HepG2 (cell line): Measurements from ENCODE around the gene CNTFR. TPM values are rescaled to one million over a fixed set of nuclear protein-coding genes. Genes with fewer than 3 reads are reported as not detected.

Source experiments
- ATRX ChIP-seq: sonication (generic); formaldehyde crosslinking; IDR thresholded peaks from 2 replicates; pipeline ENCODE4 v1.4.0; 2020; ENCODE audit warnings: missing genetic modification reagents, borderline replicate concordance
- FIP1L1 ChIP-seq: fragments of 200-400 bp; formaldehyde crosslinking; IDR thresholded peaks from 2 replicates; pipeline ENCODE4 v1.6.1; 2018; ENCODE audit warnings: low read depth, mild to moderate bottlenecking, low read length, moderate library complexity, borderline replicate concordance; ENCODE audit not compliant: insufficient read depth
- KAT7 ChIP-seq: IDR thresholded peaks from 2 replicates; pipeline ENCODE4 v1.6.1; 2018; ENCODE audit warnings: borderline replicate concordance, missing compliant biosample characterization
- PAX8 ChIP-seq: sonication (generic); formaldehyde crosslinking; IDR thresholded peaks from 2 replicates; pipeline ENCODE4 v1.8.0; 2022; ENCODE audit warnings: mild to moderate bottlenecking, missing genetic modification reagents, borderline replicate concordance
- PRMT3 ChIP-seq: sonication (generic); formaldehyde crosslinking; IDR thresholded peaks from 2 replicates; pipeline ENCODE4 v1.8.1; 2022; ENCODE audit warnings: low read depth, mild to moderate bottlenecking, moderate library complexity, missing genetic modification reagents, borderline replicate concordance
- RARG ChIP-seq: sonication (generic); formaldehyde crosslinking; IDR thresholded peaks from 2 replicates; pipeline ENCODE4 v1.4.0; 2020; ENCODE audit warnings: low read depth, mild to moderate bottlenecking, missing genetic modification reagents
- RBFOX2 ChIP-seq: fragments of 200-400 bp; formaldehyde crosslinking; IDR thresholded peaks from 2 replicates; pipeline ENCODE4 v1.6.1; 2017; ENCODE audit warnings: low read depth, mild to moderate bottlenecking, low read length
- TCF7 ChIP-seq: sonication (generic); IDR thresholded peaks from 2 replicates; pipeline ENCODE4 v1.6.1; 2016; ENCODE audit warnings: antibody characterized with exemption, low read depth
- ZNF230 ChIP-seq: sonication (generic); formaldehyde crosslinking; IDR thresholded peaks from 2 replicates; pipeline ENCODE4 v1.4.0; 2020; ENCODE audit warnings: mild to moderate bottlenecking, missing genetic modification reagents
- ZNF234 ChIP-seq: sonication (generic); formaldehyde crosslinking; conservative IDR thresholded peaks from 2 replicates; pipeline ENCODE4 v1.5.1; 2020; ENCODE audit warnings: mild to moderate bottlenecking, missing genetic modification reagents
- ZNF331 ChIP-seq: sonication (generic); formaldehyde crosslinking; IDR thresholded peaks from 2 replicates; pipeline ENCODE4 v1.4.0; 2020; ENCODE audit warnings: missing genetic modification reagents
- ZNF337 ChIP-seq: sonication (generic); formaldehyde crosslinking; IDR thresholded peaks from 2 replicates; pipeline ENCODE4 v1.5.1; 2020; ENCODE audit warnings: missing genetic modification reagents, low read depth, mild to moderate bottlenecking, borderline replicate concordance
- ZNF720 ChIP-seq: sonication (generic); formaldehyde crosslinking; IDR thresholded peaks from 2 replicates; pipeline ENCODE4 v1.4.0; 2020; ENCODE audit warnings: missing genetic modification reagents
- ZSCAN20 ChIP-seq: sonication (generic); formaldehyde crosslinking; IDR thresholded peaks from 2 replicates; pipeline ENCODE4 v1.4.0; 2020; ENCODE audit warnings: missing genetic modification reagents, mild to moderate bottlenecking, borderline replicate concordance
- polyA plus RNA-seq, 8 experiments: library from polyadenylated mRNA; depleted of rRNA in 3 of 8; stranded (reverse) in 7 of 8; unstranded in 1 of 8; fragments of >200 nt; fragmentation: Illumina TruSeq in 4 of 8; extraction: Trizol in 4 of 8; gene quantifications; 2 replicates each; pipeline versions ENCODE4 v1.2.1 to v1.2.3, GENCODE V29; 2011 to 2016; ENCODE audit warnings: low read depth in 4 of 8, missing spikeins in 1 of 8, mixed read lengths in 1 of 8; ENCODE audit not compliant: insufficient read depth in 1 of 8
- total RNA-seq, 5 experiments: library from RNA; depleted of rRNA; stranded (reverse); fragments of >200 nt; fragmentation: Illumina TruSeq; extraction: Trizol; gene quantifications; 2 replicates each; pipeline ENCODE4 v1.2.3, GENCODE V29; 2016; ENCODE audit warnings: low read depth in 1 of 5
- TF ChIP-seq, protein P1 (sequence below): sonication (generic); formaldehyde crosslinking; IDR thresholded peaks from 2 replicates; pipeline ENCODE4 v1.4.0; 2020; ENCODE audit warnings: missing genetic modification reagents, borderline replicate concordance
- TF ChIP-seq, protein P2 (sequence below): sonication (generic); formaldehyde crosslinking; IDR thresholded peaks from 2 replicates; pipeline ENCODE4 v1.4.0; 2020; ENCODE audit warnings: mild to moderate bottlenecking, missing genetic modification reagents, borderline replicate concordance
- TF ChIP-seq, protein P3 (sequence below): sonication (generic); formaldehyde crosslinking; IDR thresholded peaks from 2 replicates; pipeline ENCODE4 v1.5.1; 2020; ENCODE audit warnings: missing genetic modification reagents, mild to moderate bottlenecking, borderline replicate concordance
- TF ChIP-seq, protein P4 (sequence below): sonication (generic); formaldehyde crosslinking; IDR thresholded peaks from 2 replicates; pipeline ENCODE4 v1.9.0; 2021; ENCODE audit warnings: missing genetic modification reagents, borderline replicate concordance

Gene CNTFR
- total and polyA plus RNA-seq, 2 of the 13 experiments (the other 11 are each of a cell fraction or from before 2014, with no cell fraction given) = not detected

GRCh38 chr9:34637356-34638137 lies 48.0 kb upstream of the CNTFR start, which contains the start of gene SIGMAR1 (continued):
- TF ChIP-seq ATRX (no peak), PRMT3 (CRISPR knock-in tag) (peak; percentile 56; the same call in 1 of the 2 replicates), ZNF331 (CRISPR knock-in tag) (peak; percentile 18; the same call in 1 of the 2 replicates), TCF7 (no peak), ZNF337 (CRISPR knock-in tag) (peak; percentile 44; the same call in 1 of the 2 replicates), ZNF720 (CRISPR knock-in tag) (no peak), ZNF230 (CRISPR knock-in tag) (no peak), RARG (CRISPR knock-in tag) (no peak), PAX8 (peak; percentile 44; the same call in 1 of the 2 replicates), FIP1L1 (no peak), ZSCAN20 (CRISPR knock-in tag) (no peak), ZNF234 (CRISPR knock-in tag) (no peak), RBFOX2 (peak; percentile 94), KAT7 (CRISPR knock-in tag) (peak; percentile 71; the same call in 1 of the 2 replicates)
- TF ChIP-seq, protein P1, sequence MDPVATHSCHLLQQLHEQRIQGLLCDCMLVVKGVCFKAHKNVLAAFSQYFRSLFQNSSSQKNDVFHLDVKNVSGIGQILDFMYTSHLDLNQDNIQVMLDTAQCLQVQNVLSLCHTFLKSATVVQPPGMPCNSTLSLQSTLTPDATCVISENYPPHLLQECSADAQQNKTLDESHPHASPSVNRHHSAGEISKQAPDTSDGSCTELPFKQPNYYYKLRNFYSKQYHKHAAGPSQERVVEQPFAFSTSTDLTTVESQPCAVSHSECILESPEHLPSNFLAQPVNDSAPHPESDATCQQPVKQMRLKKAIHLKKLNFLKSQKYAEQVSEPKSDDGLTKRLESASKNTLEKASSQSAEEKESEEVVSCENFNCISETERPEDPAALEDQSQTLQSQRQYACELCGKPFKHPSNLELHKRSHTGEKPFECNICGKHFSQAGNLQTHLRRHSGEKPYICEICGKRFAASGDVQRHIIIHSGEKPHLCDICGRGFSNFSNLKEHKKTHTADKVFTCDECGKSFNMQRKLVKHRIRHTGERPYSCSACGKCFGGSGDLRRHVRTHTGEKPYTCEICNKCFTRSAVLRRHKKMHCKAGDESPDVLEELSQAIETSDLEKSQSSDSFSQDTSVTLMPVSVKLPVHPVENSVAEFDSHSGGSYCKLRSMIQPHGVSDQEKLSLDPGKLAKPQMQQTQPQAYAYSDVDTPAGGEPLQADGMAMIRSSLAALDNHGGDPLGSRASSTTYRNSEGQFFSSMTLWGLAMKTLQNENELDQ (CRISPR knock-in tag) = no peak
- TF ChIP-seq, protein P2, sequence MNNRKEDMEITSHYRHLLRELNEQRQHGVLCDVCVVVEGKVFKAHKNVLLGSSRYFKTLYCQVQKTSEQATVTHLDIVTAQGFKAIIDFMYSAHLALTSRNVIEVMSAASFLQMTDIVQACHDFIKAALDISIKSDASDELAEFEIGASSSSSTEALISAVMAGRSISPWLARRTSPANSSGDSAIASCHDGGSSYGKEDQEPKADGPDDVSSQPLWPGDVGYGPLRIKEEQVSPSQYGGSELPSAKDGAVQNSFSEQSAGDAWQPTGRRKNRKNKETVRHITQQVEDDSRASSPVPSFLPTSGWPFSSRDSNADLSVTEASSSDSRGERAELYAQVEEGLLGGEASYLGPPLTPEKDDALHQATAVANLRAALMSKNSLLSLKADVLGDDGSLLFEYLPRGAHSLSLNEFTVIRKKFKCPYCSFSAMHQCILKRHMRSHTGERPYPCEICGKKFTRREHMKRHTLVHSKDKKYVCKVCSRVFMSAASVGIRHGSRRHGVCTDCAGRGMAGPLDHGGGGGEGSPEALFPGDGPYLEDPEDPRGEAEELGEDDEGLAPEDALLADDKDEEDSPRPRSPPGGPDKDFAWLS (CRISPR knock-in tag) = no peak
- TF ChIP-seq, protein P3, sequence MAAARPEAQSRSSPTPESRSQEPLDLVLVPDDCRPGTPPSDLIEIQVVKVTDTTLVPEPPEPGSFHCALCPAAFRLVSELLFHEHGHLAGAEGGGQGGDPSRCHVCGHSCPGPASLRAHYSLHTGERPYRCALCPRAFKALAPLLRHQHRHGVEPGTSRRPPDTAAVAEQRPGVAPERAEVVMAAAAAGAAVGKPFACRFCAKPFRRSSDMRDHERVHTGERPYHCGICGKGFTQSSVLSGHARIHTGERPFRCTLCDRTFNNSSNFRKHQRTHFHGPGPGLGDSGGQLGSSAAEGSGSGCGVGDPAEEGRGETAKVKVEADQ (CRISPR knock-in tag) = peak; percentile 92
- TF ChIP-seq, protein P4, sequence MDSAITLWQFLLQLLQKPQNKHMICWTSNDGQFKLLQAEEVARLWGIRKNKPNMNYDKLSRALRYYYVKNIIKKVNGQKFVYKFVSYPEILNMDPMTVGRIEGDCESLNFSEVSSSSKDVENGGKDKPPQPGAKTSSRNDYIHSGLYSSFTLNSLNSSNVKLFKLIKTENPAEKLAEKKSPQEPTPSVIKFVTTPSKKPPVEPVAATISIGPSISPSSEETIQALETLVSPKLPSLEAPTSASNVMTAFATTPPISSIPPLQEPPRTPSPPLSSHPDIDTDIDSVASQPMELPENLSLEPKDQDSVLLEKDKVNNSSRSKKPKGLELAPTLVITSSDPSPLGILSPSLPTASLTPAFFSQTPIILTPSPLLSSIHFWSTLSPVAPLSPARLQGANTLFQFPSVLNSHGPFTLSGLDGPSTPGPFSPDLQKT (CRISPR knock-in tag) = no peak
